AG09309 (cell line): Measurements from ENCODE around the gene PLA2G2C.

ENCODE experiments used
- DNase-seq: peaks from one replicate; pipeline ENCODE4 v3.0.0-alpha.2; 2010; ENCODE audit warnings: low read depth
- H3K4me3 ChIP-seq: 2 replicates; pipeline ENCODE4 v1.5.1; 2011; ENCODE audit warnings: mild to moderate bottlenecking, low read depth, low read length, moderate library complexity; ENCODE audit not compliant: control insufficient read depth
- CTCF ChIP-seq: IDR thresholded peaks from 2 replicates; pipeline ENCODE4 v1.5.1; 2011; ENCODE audit warnings: mild to moderate bottlenecking, low read depth, low read length, inconsistent platforms; ENCODE audit not compliant: insufficient read depth, control insufficient read depth; ENCODE audit errors: missing control alignments

The PLA2G2C gene

DNA sequence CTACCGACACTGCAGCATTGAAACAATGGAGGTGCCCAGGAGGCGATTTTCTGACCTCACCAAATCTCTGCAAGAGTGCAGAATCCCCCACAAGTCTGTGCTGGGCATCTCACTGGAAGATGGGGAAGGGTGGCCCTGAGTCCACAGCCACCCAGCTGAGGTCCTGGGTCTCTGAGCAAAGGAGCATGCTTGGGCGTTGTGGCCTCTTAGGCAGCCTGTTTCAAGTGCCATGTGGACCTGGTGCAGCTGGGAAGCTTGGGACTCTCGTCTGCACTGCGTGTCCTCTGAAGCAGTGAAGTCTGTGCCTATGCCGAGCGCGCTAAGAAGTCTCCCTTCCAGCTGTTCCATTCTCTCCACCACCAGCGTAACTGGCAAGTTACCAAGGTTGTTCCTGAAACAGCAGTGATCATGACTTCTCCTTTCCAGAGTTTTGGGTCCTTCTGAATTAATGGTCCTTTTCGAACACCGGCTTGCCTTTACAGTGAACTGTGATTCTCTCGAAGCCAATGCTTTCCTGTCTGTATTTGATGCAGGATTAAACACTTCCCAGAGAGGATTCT, 5.0 kb upstream of the PLA2G2C start:
- no peak for TF ChIP-seq CTCF

DNA sequence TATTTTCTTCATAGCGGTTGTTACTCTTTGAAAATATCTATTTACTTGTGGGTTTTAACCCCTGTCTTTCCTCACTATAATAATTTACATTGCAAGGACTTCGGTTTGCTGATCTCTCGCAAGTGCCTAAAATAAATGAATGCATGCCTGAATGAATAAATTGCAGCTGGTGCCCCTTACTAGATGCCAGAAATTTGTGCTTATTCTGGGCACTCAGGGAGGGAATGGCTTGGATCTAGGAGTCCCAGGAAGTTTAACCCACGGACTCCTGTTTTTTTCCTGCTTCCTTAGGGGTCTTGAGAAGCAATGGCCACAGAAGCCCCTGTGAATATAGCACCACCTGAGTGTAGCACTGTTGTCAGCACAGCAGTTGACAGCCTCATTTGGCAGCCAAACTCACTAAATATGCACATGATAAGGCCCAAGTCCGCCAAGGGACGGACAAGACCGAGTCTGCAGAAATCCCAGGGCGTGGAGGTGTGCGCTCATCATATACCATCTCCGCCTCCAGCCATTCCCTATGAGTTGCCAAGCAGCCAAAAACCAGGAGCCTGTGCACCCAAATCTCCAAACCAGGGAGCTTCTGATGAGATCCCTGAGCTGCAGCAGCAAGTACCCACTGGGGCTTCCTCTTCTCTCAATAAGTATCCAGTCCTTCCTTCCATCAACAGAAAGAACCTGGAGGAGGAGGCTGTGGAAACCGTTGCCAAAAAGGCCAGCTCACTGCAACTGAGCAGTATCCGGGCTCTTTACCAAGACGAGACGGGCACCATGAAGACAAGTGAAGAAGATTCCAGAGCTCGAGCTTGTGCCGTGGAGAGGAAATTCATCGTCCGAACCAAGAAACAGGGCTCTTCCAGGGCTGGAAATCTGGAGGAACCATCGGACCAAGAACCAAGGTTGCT, 4.2 kb upstream of the PLA2G2C start:
- no peak overlapping the region for H3K4me3 ChIP-seq
- no peak for DNase-seq
- TF ChIP-seq CTCF, result no peak

More for the DNA sequence above, 5.0 kb upstream of the PLA2G2C start:
- no peak overlapping the region for H3K4me3 ChIP-seq
- DNase-seq, result no peak

- no peak for TF ChIP-seq CTCF
- no peak for DNase-seq
- no peak overlapping the region for H3K4me3 ChIP-seq
These were observed 3.3 kb upstream of the PLA2G2C start for GRCh38 chr1:20189664-20190063.

DNA sequence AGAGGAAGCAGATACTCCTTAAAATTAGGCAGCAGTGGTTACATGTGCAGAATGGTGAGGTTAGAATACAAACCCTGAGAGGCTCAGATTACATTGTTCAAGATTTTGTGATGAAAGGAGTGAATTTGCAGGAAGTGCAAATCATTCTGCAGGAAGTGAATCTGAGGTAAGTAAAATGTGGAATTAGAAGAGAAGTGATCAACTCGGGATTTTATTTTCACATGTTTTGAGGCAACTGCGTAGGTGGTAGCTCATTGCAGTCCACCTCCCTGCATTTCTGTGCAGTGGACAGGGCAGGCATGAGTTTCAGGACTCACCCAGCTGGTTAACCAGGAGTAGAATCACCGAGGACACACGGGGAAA, 2.1 kb upstream of the PLA2G2C start:
- TF ChIP-seq CTCF, result no peak
- DNase-seq, result no peak
- no peak overlapping the region for H3K4me3 ChIP-seq

DNA sequence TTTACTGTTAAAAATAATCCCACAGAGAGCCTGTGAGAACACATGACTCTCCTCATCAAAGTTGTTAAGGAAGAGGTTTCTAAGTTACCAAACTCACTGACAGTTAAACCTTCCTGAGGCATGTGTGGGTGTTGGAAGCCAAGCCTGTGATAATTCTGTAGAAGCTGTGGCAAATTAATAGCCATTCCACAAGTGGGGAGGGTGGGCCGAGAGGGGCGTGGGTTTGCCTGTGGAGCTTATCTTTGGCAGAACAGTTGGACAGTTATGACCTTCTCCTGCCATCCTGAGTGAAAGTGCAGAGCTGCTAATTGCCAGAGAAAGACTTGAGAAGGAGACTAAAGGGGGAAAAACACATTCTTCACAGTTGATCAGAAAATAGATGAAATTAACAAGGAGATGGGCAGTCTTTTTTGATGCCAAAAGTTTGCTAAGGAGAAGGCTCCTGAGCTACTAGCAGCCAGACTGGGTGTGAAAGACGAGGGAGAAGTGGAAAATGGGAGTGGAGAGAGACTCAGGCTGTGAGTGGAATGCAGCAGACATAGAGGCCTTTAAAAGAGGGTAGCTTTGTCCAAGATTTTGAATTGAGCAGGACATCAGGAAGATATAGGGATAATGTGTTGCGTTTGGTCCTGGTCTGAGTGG, 1.6 kb upstream of the PLA2G2C start:
- no peak for TF ChIP-seq CTCF
- H3K4me3 ChIP-seq, result no peak overlapping the region
- no peak for DNase-seq

GRCh38 chr1:20187103-20187812, 940 bp upstream of the PLA2G2C start:
- DNase-seq, result no peak
- H3K4me3 ChIP-seq, result no peak overlapping the region
- no peak for TF ChIP-seq CTCF
